GM19467 (cell line): ENCODE measurements around the gene GAS7.

Experiments used
- ATAC-seq: cut with Tn5 transposase; IDR thresholded peaks from one replicate; pipeline ENCODE4 v1.9.1; 2021; ENCODE audit warnings: mild to moderate bottlenecking, moderate library complexity; ENCODE audit not compliant: unreplicated experiment

The GAS7 gene

GRCh38 chr17:9868552-9868951 is 329.9 kb downstream of the GAS7 start:
- ATAC-seq, result no peak

GRCh38 chr17:9865586-9865985 is 332.8 kb downstream of the GAS7 start:
- ATAC-seq, result no peak

- no peak for ATAC-seq
These were observed 335.5 kb downstream of the GAS7 start for GRCh38 chr17:9862949-9863348.

GRCh38 chr17:9862220-9862619 is 336.2 kb downstream of the GAS7 start:
- ATAC-seq, result no peak

GRCh38 chr17:9860851-9861250 is 337.6 kb downstream of the GAS7 start:
- no peak for ATAC-seq
